ENCODE results near the gene NEK4. TPM values are rescaled to one million over a fixed set of nuclear protein-coding genes. Genes with fewer than 3 reads are reported as not detected.

Gene NEK4
- total and polyA plus RNA-seq, 2 of the 13 experiments (the other 11 are each of a cell fraction or from before 2014, with no cell fraction given) = 16.5 to 38.0 TPM

DNA sequence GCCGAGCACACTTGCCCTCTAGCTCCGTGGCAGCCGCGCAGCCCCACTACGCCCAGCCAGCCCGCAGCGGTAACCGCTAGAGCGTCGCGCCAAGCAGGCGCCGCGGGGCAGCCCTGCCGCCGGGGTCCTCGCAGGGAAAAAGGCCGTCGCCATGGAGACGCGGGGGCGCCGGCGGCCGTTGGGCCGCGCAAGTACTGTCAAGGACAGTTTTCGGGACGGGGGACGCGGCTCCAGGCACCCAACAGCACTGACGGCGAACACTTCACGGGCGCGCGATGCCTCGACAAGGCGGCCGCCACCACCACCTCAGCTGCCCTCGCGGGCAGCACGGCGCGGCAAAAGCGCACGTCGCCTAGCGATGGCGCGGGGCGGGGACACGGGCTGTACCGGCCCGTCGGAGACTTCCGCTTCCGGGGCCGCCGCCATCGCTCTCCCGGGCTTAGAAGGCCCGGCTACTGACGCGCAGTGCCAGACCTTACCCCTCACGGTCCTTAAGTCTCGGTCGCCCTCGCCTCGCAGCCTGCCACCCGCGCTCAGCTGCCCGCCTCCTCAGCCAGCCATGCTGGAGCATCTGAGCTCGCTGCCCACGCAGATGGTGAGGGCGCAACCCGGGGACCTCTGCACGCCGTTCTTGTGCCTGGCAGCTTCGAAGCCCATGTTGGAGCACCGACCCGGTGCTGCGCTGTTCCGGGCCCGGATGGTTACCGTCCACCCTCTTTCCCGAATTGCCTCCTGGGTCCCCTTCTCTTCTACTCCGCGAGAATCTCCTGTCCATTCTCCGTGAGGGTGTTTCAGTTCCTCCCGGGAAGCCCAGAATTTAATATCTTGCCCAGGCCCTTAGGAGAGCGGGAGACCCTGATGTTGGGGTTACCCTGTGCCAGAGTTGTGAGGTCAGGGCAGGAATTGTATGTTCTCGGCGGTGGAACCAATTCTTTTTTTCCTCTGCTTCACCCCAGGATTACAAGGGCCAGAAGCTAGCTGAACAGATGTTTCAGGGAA lies 64.8 kb downstream of the NEK4 start, which contains the start of the genes GLT8D1 and SPCS1 (continued):
- TF ChIP-seq MAFK (conservative IDR thresholded peaks at IDR 0.05 in 1 of 2, IDR thresholded peaks at IDR 0.05 in 1 of 2; ENCODE audit: low read length in 2 of 2) = no peak
- peak; percentile 89; the same call in 1 of the 2 replicates for TF ChIP-seq ZNF678 (CRISPR knock-in tag; IDR thresholded peaks at IDR 0.05)
- no peak for TF ChIP-seq MZF1 (CRISPR knock-in tag; IDR thresholded peaks at IDR 0.05; ENCODE audit: borderline replicate concordance)
- no peak for TF ChIP-seq SMYD3 (CRISPR knock-in tag; IDR thresholded peaks at IDR 0.05)
- TF ChIP-seq ZNF543 (CRISPR knock-in tag; IDR thresholded peaks at IDR 0.05) = peak; percentile 38; the same call in 1 of the 2 replicates
- TF ChIP-seq DPF2 (CRISPR knock-in tag; IDR thresholded peaks at IDR 0.05; ENCODE audit: borderline replicate concordance, low read depth) = 0 out of 2 replicates have a peak, but pooled peaks have one; percentile 9
- 0 out of 2 replicates have a peak, but pooled peaks have one; percentile 19 for TF ChIP-seq ZNF160 (CRISPR knock-in tag; IDR thresholded peaks at IDR 0.05)
- TF ChIP-seq, protein P1, sequence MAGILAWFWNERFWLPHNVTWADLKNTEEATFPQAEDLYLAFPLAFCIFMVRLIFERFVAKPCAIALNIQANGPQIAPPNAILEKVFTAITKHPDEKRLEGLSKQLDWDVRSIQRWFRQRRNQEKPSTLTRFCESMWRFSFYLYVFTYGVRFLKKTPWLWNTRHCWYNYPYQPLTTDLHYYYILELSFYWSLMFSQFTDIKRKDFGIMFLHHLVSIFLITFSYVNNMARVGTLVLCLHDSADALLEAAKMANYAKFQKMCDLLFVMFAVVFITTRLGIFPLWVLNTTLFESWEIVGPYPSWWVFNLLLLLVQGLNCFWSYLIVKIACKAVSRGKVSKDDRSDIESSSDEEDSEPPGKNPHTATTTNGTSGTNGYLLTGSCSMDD (CRISPR knock-in tag; IDR thresholded peaks at IDR 0.05) = no peak; the same call in 1 of the 2 replicates
- TF ChIP-seq NFE2 (CRISPR knock-in tag; IDR thresholded peaks at IDR 0.05) = no peak; the same call in 1 of the 2 replicates
- no peak for TF ChIP-seq ZNF652 (CRISPR knock-in tag; IDR thresholded peaks at IDR 0.05; ENCODE audit: borderline replicate concordance, low read depth)
- peak; percentile 65; the same call in 1 of the 2 replicates for TF ChIP-seq PHF21A (CRISPR knock-in tag; IDR thresholded peaks at IDR 0.05)
- no peak for TF ChIP-seq ZSCAN30 (CRISPR knock-in tag; IDR thresholded peaks at IDR 0.05)
- TF ChIP-seq MTA3 (CRISPR knock-in tag; IDR thresholded peaks at IDR 0.05) = no peak; the same call in 1 of the 2 replicates
- TF ChIP-seq HOXA7 (CRISPR knock-in tag; IDR thresholded peaks at IDR 0.05) = no peak
- TF ChIP-seq ZNF12 (CRISPR knock-in tag; IDR thresholded peaks at IDR 0.05) = peak; percentile 11; the same call in 1 of the 2 replicates
- peak; percentile 9 for TF ChIP-seq FOSL2 (CRISPR knock-in tag; IDR thresholded peaks at IDR 0.05)
- no peak for TF ChIP-seq ZFP36 (IDR thresholded peaks at IDR 0.05; ENCODE audit: borderline replicate concordance, low read depth, low read length, partially characterized antibody)
- TF ChIP-seq SUZ12 (IDR thresholded peaks at IDR 0.05; ENCODE audit: low read depth, low read length) = no peak
- TF ChIP-seq PAF1 (CRISPR knock-in tag; IDR thresholded peaks at IDR 0.05) = no peak
- no peak for TF ChIP-seq CREB3 (CRISPR knock-in tag; IDR thresholded peaks at IDR 0.05)
- no peak for TF ChIP-seq ZUFSP (CRISPR knock-in tag; IDR thresholded peaks at IDR 0.05; ENCODE audit: borderline replicate concordance)
- 0 out of 2 replicates have a peak, but pooled peaks have one; percentile 37 for TF ChIP-seq ZNF263 (CRISPR knock-in tag; IDR thresholded peaks at IDR 0.05)
- TF ChIP-seq BORCS8-MEF2B (CRISPR knock-in tag; IDR thresholded peaks at IDR 0.05) = peak; percentile 42
- TF ChIP-seq, protein P2, sequence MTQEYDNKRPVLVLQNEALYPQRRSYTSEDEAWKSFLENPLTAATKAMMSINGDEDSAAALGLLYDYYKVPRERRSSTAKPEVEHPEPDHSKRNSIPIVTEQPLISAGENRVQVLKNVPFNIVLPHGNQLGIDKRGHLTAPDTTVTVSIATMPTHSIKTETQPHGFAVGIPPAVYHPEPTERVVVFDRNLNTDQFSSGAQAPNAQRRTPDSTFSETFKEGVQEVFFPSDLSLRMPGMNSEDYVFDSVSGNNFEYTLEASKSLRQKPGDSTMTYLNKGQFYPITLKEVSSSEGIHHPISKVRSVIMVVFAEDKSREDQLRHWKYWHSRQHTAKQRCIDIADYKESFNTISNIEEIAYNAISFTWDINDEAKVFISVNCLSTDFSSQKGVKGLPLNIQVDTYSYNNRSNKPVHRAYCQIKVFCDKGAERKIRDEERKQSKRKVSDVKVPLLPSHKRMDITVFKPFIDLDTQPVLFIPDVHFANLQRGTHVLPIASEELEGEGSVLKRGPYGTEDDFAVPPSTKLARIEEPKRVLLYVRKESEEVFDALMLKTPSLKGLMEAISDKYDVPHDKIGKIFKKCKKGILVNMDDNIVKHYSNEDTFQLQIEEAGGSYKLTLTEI (CRISPR knock-in tag; conservative IDR thresholded peaks at IDR 0.05) = no peak
- TF ChIP-seq RFX5 (IDR thresholded peaks at IDR 0.05; ENCODE audit: low read depth, low read length) = no peak

Data from HepG2 (cell line).